A549 treated with CpdA at 1 μM for 4 hours (cell line): ENCODE data around the gene SLC18A3. TPM values are rescaled to one million over a fixed set of nuclear protein-coding genes. Genes with fewer than 3 reads are reported as not detected.

Source experiments
- total RNA-seq: library from RNA; stranded (reverse); fragments of 200-300 nt; extraction: Qiagen RNA extraction; gene quantifications from 5 replicates; pipeline ENCODE4 v1.2.3, GENCODE V29; 2022; ENCODE audit warnings: low read depth

The SLC18A3 gene
- 0.03 TPM in 1 of 5 replicates, not detected in the others for total RNA-seq

DNA sequence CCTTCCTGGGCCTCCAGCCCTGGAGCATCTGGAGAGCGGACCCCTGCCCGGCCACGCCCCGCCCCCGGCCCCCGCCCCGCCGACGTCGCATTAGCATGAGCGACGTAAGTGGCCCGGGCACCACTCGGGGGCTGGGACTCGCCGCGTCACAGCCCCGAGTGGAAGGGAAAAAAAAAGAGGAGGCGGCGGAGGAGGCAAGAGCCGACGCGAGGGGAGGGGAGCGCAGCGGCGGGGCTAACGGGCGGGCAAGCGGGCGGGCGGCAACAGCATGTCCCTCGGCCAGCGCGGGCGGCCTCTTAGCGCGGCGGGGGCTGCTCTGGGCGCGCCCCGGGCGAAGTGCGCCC lies at the start of gene SLC18A3:
TSS of gene SLC18A3 (plus strand) at position 197 of the 344 bp plus-strand sequence. CDS start 431 bp downstream, outside the sequence.

DNA sequence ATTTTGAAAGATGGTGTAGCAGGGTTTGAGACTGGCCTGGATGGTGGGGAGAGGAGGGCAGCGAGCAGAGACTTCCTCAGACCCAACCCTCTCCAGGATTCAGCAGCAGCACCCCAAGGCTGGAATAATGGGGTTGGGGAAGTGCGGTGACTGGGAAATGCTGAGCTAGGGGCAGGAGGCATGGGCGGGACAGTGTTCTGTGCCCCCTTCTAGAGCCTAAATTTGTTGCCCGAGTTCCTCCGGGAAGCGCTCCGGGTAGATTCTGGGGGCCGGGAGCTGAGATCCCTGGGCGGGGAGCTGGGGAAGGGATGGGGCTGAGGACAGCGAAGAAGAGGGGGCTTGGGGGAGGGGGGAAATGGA lies 3.8 kb downstream of the SLC18A3 start, which contains the start of gene CHAT:
TSS of gene CHAT (plus strand) at position 156 of the 360 bp plus-strand sequence. CDS start at position 309, 153 bp downstream.

Other genes starting within 250 kb of the SLC18A3 start
- gene DRGX, start 214.2 kb upstream of the SLC18A3 start, total RNA-seq: not detected in 5 replicates
- gene ERCC6, start 71.2 kb upstream of the SLC18A3 start, total RNA-seq: 5.3 to 7.5 TPM (median 5.3 TPM) in 5 replicates
- gene CHAT, start 3.7 kb downstream of the SLC18A3 start, total RNA-seq: not detected in 5 replicates
- gene C10orf53, start 69.3 kb downstream of the SLC18A3 start, total RNA-seq: not detected in 5 replicates
- gene OGDHL, start 152.0 kb downstream of the SLC18A3 start, total RNA-seq: 0.21 to 0.24 TPM (median 0.21 TPM) in 5 replicates